GM23338 (cell line): ENCODE results near the gene VPS8.

Experiments
- CREB1 ChIP-seq: fragments of 250-450 bp; sonication (Bioruptor Pico); IDR thresholded peaks from 2 replicates; pipeline ENCODE4 v1.5.0; 2020; ENCODE audit warnings: low read depth, mild to moderate bottlenecking, moderate library complexity
- ETS1 ChIP-seq: IDR thresholded peaks from 2 replicates; pipeline ENCODE4 v1.6.1; 2016; ENCODE audit warnings: antibody characterized with exemption
- EZH2 ChIP-seq: fragments of 200-600 bp; sonication (generic); IDR thresholded peaks from one replicate; pipeline ENCODE4 v1.8.0; 2017; ENCODE audit warnings: antibody characterized with exemption, mild to moderate bottlenecking, low read depth; ENCODE audit not compliant: unreplicated experiment
- EZH2phosphoT487 ChIP-seq: fragments of 200-600 bp; sonication (generic); IDR thresholded peaks from one replicate; pipeline ENCODE4 v1.8.1; 2018; ENCODE audit warnings: antibody characterized with exemption; ENCODE audit not compliant: unreplicated experiment
- JUNB ChIP-seq: IDR thresholded peaks from one replicate; pipeline ENCODE4 v1.6.1; 2016; ENCODE audit warnings: antibody characterized with exemption; ENCODE audit not compliant: unreplicated experiment
- POLR2AphosphoS5 ChIP-seq: IDR thresholded peaks from 2 replicates; pipeline ENCODE4 v1.6.1; 2016; ENCODE audit warnings: antibody characterized with exemption, low read depth
- STAT1 ChIP-seq: IDR thresholded peaks from one replicate; pipeline ENCODE4 v1.6.1; 2016; ENCODE audit warnings: antibody characterized with exemption; ENCODE audit not compliant: unreplicated experiment
- ZNF114 ChIP-seq: fragments of 250-450 bp; sonication (Bioruptor Pico); IDR thresholded peaks from 2 replicates; pipeline ENCODE4 v1.5.0; 2020; ENCODE audit warnings: mild to moderate bottlenecking, moderate library complexity
- ZNF331 ChIP-seq: fragments of 250-450 bp; sonication (Bioruptor Pico); IDR thresholded peaks from 2 replicates; pipeline ENCODE4 v1.5.0; 2020; ENCODE audit warnings: low read depth, mild to moderate bottlenecking, moderate library complexity
- TF ChIP-seq, protein P1 (sequence below), 2 experiments: fragments of 200-600 bp in 1 of 2; sonication (generic) in 1 of 2; conservative IDR thresholded peaks; 2 replicates each; pipeline versions ENCODE4 v1.5.1 to v1.6.1; 2016 to 2017; ENCODE audit warnings: antibody characterized with exemption in 2 of 2, low read depth in 2 of 2, mild to moderate bottlenecking in 2 of 2, moderate library complexity in 1 of 2
- TF ChIP-seq, protein P2 (sequence below): IDR thresholded peaks from one replicate; pipeline ENCODE4 v1.6.1; 2018; ENCODE audit warnings: antibody characterized with exemption; ENCODE audit not compliant: unreplicated experiment
- TF ChIP-seq, protein P3 (sequence below): fragments of 250-450 bp; sonication (Bioruptor Pico); IDR thresholded peaks from 2 replicates; pipeline ENCODE4 v1.5.0; 2020; ENCODE audit warnings: mild to moderate bottlenecking, moderate library complexity

DNA sequence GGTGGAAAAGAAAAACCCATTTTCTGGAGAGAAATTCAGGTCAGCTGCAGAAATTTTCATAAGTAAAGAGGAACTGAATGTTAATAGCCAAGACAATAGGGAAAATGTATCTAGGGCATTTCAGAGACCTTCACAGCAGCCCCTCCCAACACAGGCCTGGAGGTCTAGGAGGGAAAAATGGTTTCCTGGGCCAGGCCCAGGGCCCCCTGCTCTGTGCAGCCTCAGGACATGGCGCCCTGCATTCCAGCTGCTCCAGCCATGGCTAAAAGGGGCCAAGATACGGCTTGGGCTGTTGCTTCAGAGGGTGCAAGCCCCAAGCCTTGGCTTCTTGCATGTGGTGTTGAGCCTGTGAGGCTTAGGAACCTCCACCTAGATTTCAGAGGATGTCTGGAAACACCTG is 248.7 kb downstream of the VPS8 start:
- TF ChIP-seq, protein P1, sequence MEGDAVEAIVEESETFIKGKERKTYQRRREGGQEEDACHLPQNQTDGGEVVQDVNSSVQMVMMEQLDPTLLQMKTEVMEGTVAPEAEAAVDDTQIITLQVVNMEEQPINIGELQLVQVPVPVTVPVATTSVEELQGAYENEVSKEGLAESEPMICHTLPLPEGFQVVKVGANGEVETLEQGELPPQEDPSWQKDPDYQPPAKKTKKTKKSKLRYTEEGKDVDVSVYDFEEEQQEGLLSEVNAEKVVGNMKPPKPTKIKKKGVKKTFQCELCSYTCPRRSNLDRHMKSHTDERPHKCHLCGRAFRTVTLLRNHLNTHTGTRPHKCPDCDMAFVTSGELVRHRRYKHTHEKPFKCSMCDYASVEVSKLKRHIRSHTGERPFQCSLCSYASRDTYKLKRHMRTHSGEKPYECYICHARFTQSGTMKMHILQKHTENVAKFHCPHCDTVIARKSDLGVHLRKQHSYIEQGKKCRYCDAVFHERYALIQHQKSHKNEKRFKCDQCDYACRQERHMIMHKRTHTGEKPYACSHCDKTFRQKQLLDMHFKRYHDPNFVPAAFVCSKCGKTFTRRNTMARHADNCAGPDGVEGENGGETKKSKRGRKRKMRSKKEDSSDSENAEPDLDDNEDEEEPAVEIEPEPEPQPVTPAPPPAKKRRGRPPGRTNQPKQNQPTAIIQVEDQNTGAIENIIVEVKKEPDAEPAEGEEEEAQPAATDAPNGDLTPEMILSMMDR (conservative IDR thresholded peaks at IDR 0.05; ENCODE audit: low read depth in 2 of 2), result no peak
- no peak for TF ChIP-seq EZH2
- TF ChIP-seq POLR2AphosphoS5, result no peak
- TF ChIP-seq EZH2phosphoT487, result no peak
- TF ChIP-seq, protein P2, sequence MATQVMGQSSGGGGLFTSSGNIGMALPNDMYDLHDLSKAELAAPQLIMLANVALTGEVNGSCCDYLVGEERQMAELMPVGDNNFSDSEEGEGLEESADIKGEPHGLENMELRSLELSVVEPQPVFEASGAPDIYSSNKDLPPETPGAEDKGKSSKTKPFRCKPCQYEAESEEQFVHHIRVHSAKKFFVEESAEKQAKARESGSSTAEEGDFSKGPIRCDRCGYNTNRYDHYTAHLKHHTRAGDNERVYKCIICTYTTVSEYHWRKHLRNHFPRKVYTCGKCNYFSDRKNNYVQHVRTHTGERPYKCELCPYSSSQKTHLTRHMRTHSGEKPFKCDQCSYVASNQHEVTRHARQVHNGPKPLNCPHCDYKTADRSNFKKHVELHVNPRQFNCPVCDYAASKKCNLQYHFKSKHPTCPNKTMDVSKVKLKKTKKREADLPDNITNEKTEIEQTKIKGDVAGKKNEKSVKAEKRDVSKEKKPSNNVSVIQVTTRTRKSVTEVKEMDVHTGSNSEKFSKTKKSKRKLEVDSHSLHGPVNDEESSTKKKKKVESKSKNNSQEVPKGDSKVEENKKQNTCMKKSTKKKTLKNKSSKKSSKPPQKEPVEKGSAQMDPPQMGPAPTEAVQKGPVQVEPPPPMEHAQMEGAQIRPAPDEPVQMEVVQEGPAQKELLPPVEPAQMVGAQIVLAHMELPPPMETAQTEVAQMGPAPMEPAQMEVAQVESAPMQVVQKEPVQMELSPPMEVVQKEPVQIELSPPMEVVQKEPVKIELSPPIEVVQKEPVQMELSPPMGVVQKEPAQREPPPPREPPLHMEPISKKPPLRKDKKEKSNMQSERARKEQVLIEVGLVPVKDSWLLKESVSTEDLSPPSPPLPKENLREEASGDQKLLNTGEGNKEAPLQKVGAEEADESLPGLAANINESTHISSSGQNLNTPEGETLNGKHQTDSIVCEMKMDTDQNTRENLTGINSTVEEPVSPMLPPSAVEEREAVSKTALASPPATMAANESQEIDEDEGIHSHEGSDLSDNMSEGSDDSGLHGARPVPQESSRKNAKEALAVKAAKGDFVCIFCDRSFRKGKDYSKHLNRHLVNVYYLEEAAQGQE, result no peak
- no peak for TF ChIP-seq CREB1 (CRISPR knock-in tag)
- TF ChIP-seq ETS1, result no peak
- no peak for TF ChIP-seq STAT1
- TF ChIP-seq JUNB, result no peak
- TF ChIP-seq, protein P3, sequence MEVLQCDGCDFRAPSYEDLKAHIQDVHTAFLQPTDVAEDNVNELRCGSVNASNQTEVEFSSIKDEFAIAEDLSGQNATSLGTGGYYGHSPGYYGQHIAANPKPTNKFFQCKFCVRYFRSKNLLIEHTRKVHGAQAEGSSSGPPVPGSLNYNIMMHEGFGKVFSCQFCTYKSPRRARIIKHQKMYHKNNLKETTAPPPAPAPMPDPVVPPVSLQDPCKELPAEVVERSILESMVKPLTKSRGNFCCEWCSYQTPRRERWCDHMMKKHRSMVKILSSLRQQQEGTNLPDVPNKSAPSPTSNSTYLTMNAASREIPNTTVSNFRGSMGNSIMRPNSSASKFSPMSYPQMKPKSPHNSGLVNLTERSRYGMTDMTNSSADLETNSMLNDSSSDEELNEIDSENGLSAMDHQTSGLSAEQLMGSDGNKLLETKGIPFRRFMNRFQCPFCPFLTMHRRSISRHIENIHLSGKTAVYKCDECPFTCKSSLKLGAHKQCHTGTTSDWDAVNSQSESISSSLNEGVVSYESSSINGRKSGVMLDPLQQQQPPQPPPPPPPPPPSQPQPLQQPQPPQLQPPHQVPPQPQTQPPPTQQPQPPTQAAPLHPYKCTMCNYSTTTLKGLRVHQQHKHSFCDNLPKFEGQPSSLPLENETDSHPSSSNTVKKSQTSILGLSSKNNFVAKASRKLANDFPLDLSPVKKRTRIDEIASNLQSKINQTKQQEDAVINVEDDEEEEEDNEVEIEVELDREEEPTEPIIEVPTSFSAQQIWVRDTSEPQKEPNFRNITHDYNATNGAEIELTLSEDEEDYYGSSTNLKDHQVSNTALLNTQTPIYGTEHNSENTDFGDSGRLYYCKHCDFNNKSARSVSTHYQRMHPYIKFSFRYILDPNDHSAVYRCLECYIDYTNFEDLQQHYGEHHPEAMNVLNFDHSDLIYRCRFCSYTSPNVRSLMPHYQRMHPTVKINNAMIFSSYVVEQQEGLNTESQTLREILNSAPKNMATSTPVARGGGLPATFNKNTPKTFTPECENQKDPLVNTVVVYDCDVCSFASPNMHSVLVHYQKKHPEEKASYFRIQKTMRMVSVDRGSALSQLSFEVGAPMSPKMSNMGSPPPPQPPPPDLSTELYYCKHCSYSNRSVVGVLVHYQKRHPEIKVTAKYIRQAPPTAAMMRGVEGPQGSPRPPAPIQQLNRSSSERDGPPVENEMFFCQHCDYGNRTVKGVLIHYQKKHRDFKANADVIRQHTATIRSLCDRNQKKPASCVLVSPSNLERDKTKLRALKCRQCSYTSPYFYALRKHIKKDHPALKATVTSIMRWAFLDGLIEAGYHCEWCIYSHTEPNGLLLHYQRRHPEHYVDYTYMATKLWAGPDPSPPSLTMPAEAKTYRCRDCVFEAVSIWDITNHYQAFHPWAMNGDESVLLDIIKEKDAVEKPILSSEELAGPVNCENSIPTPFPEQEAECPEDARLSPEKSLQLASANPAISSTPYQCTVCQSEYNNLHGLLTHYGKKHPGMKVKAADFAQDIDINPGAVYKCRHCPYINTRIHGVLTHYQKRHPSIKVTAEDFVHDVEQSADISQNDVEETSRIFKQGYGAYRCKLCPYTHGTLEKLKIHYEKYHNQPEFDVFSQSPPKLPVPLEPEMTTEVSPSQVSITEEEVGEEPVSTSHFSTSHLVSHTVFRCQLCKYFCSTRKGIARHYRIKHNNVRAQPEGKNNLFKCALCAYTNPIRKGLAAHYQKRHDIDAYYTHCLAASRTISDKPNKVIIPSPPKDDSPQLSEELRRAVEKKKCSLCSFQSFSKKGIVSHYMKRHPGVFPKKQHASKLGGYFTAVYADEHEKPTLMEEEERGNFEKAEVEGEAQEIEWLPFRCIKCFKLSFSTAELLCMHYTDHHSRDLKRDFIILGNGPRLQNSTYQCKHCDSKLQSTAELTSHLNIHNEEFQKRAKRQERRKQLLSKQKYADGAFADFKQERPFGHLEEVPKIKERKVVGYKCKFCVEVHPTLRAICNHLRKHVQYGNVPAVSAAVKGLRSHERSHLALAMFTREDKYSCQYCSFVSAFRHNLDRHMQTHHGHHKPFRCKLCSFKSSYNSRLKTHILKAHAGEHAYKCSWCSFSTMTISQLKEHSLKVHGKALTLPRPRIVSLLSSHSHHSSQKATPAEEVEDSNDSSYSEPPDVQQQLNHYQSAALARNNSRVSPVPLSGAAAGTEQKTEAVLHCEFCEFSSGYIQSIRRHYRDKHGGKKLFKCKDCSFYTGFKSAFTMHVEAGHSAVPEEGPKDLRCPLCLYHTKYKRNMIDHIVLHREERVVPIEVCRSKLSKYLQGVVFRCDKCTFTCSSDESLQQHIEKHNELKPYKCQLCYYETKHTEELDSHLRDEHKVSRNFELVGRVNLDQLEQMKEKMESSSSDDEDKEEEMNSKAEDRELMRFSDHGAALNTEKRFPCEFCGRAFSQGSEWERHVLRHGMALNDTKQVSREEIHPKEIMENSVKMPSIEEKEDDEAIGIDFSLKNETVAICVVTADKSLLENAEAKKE (CRISPR knock-in tag), result no peak
- no peak for TF ChIP-seq ZNF114 (CRISPR knock-in tag)
- no peak for TF ChIP-seq ZNF331
